GM19240 (cell line): ENCODE data around the gene GMNN.

ENCODE experiments used
- DNase-seq: peaks from one replicate; pipeline ENCODE4 v3.0.0; 2011; ENCODE audit warnings: low spot score; ENCODE audit not compliant: insufficient read length

The GMNN gene

GRCh38 chr6:24802271-24803059 is 27.7 kb downstream of the GMNN start:
- no peak for DNase-seq

- DNase-seq, result no peak
These were observed 32.8 kb downstream of the GMNN start for GRCh38 chr6:24807584-24807983.

GRCh38 chr6:24809728-24810127 is 35.0 kb downstream of the GMNN start:
- no peak for DNase-seq

- DNase-seq, result no peak
These were observed 43.6 kb downstream of the GMNN start for GRCh38 chr6:24818346-24818745.

- no peak for DNase-seq
These were observed 47.2 kb downstream of the GMNN start for GRCh38 chr6:24821860-24822444.

GRCh38 chr6:24822696-24823095 is 48.0 kb downstream of the GMNN start:
- DNase-seq, result no peak

- no peak for DNase-seq
These were observed 48.4 kb downstream of the GMNN start for GRCh38 chr6:24823185-24823584.

- DNase-seq, result no peak
These were observed 49.6 kb downstream of the GMNN start for GRCh38 chr6:24824142-24824938.

GRCh38 chr6:24825130-24825630 is 50.4 kb downstream of the GMNN start:
- no peak for DNase-seq

GRCh38 chr6:24827162-24827561 is 52.4 kb downstream of the GMNN start:
- no peak for DNase-seq

GRCh38 chr6:24827970-24828369 is 53.2 kb downstream of the GMNN start:
- no peak for DNase-seq

GRCh38 chr6:24829657-24830056 is 54.9 kb downstream of the GMNN start:
- DNase-seq, result no peak

- no peak for DNase-seq
These were observed 57.3 kb downstream of the GMNN start for GRCh38 chr6:24831771-24832716.

- no peak for DNase-seq
These were observed 58.1 kb downstream of the GMNN start for GRCh38 chr6:24832794-24833193.

GRCh38 chr6:24833711-24834386 is 59.1 kb downstream of the GMNN start:
- DNase-seq, result no peak
